ENCODE measurements around the gene IL24.

IL24 gene

GRCh38 chr1:206944703-206945102 is 47.5 kb downstream of the IL24 start:
- Histone ChIP-seq H3K27me3 (ENCODE audit: control insufficient read depth in 5 of 5, insufficient read depth in 4 of 5, low read length in 5 of 5) (peaks cover 6 to 11% (median 10%) of the 10 kb centered on the region in 5 donors), H3K27ac (ENCODE audit: low read depth, low read length) (no peak overlapping the region), H3K4me3 (ENCODE audit: low read depth in 1 of 5, low read length in 5 of 5) (no peak overlapping the region), H3K9ac (ENCODE audit: low read length in 5 of 5) (no peak overlapping the region), H3K36me3 (ENCODE audit: control insufficient read depth in 5 of 5, insufficient read depth in 5 of 5, low read length in 5 of 5) (no peaks in the 10 kb centered on the region), H3K9me3 (ENCODE audit: control insufficient read depth in 5 of 5, low read length in 5 of 5) (peaks cover 0 to 4% (median 0%) of the 10 kb centered on the region in 5 donors), H3K4me1 (ENCODE audit: control insufficient read depth in 5 of 5, insufficient read depth in 5 of 5, low read length in 5 of 5) (peaks cover 0 to 10% (median 0%) of the 10 kb centered on the region in 5 donors)

GRCh38 chr1:206945779-206946178 is 48.5 kb downstream of the IL24 start:
- Histone ChIP-seq H3K36me3 (ENCODE audit: control insufficient read depth in 5 of 5, insufficient read depth in 5 of 5, low read length in 5 of 5) (no peaks in the 10 kb centered on the region), H3K27me3 (ENCODE audit: control insufficient read depth in 5 of 5, insufficient read depth in 4 of 5, low read length in 5 of 5) (peaks cover 6 to 11% (median 10%) of the 10 kb centered on the region in 5 donors), H3K27ac (ENCODE audit: low read depth, low read length) (no peak overlapping the region), H3K4me3 (ENCODE audit: low read depth in 1 of 5, low read length in 5 of 5) (no peak overlapping the region), H3K4me1 (ENCODE audit: control insufficient read depth in 5 of 5, insufficient read depth in 5 of 5, low read length in 5 of 5) (peaks cover 0 to 10% (median 0%) of the 10 kb centered on the region in 5 donors), H3K9me3 (ENCODE audit: control insufficient read depth in 5 of 5, low read length in 5 of 5) (peaks cover 0 to 7% (median 0%) of the 10 kb centered on the region in 5 donors), H3K9ac (ENCODE audit: low read length in 5 of 5) (no peak overlapping the region)

- H3K9me3 ChIP-seq (ENCODE audit: control insufficient read depth in 5 of 5, low read length in 5 of 5) = peaks cover 0 to 7% (median 0%) of the 10 kb centered on the region in 5 donors
- no peak within 1 kb of the TSS for H3K4me3 ChIP-seq (ENCODE audit: low read depth in 1 of 5, low read length in 5 of 5)
- no peaks in the 10 kb centered on the region for H3K36me3 ChIP-seq (ENCODE audit: control insufficient read depth in 5 of 5, insufficient read depth in 5 of 5, low read length in 5 of 5)
- H3K27me3 ChIP-seq (ENCODE audit: control insufficient read depth in 5 of 5, insufficient read depth in 4 of 5, low read length in 5 of 5) = peaks cover 6 to 11% (median 10%) of the 10 kb centered on the region in 5 donors
- H3K4me1 ChIP-seq (ENCODE audit: control insufficient read depth in 5 of 5, insufficient read depth in 5 of 5, low read length in 5 of 5) = peaks cover 0 to 10% (median 0%) of the 10 kb centered on the region in 5 donors
- no peak within 1 kb of the TSS for H3K27ac ChIP-seq (ENCODE audit: low read depth, low read length)
- H3K9ac ChIP-seq (ENCODE audit: low read length in 5 of 5) = no peak within 1 kb of the TSS
These were observed 49.0 kb downstream of the IL24 start, which contains the start of gene PIGR for GRCh38 chr1:206946261-206946660. Gene PIGR, minus strand, starts transcription at chr1:206946466. Its CDS starts 5,935 bp downstream, at chr1:206940531.

- Histone ChIP-seq H3K27me3 (ENCODE audit: control insufficient read depth in 5 of 5, insufficient read depth in 4 of 5, low read length in 5 of 5) (peaks cover 6 to 11% (median 10%) of the 10 kb centered on the region in 5 donors), H3K9ac (ENCODE audit: low read length in 5 of 5) (no peak overlapping the region), H3K27ac (ENCODE audit: low read depth, low read length) (no peak overlapping the region), H3K4me1 (ENCODE audit: control insufficient read depth in 5 of 5, insufficient read depth in 5 of 5, low read length in 5 of 5) (peaks cover 0 to 10% (median 0%) of the 10 kb centered on the region in 5 donors), H3K36me3 (ENCODE audit: control insufficient read depth in 5 of 5, insufficient read depth in 5 of 5, low read length in 5 of 5) (no peaks in the 10 kb centered on the region), H3K4me3 (ENCODE audit: low read depth in 1 of 5, low read length in 5 of 5) (no peak overlapping the region), H3K9me3 (ENCODE audit: control insufficient read depth in 5 of 5, low read length in 5 of 5) (peaks cover 0 to 7% (median 0%) of the 10 kb centered on the region in 5 donors)
These were observed 50.0 kb downstream of the IL24 start for GRCh38 chr1:206947255-206947654.

GRCh38 chr1:206949208-206949607 is 52.0 kb downstream of the IL24 start:
- no peak overlapping the region for H3K4me3 ChIP-seq (ENCODE audit: low read depth in 1 of 5, low read length in 5 of 5)
- H3K4me1 ChIP-seq (ENCODE audit: control insufficient read depth in 5 of 5, insufficient read depth in 5 of 5, low read length in 5 of 5) = peaks cover 0 to 10% (median 0%) of the 10 kb centered on the region in 5 donors
- H3K36me3 ChIP-seq (ENCODE audit: control insufficient read depth in 5 of 5, insufficient read depth in 5 of 5, low read length in 5 of 5) = no peaks in the 10 kb centered on the region
- no peak overlapping the region for H3K27ac ChIP-seq (ENCODE audit: low read depth, low read length)
- H3K9me3 ChIP-seq (ENCODE audit: control insufficient read depth in 5 of 5, low read length in 5 of 5) = peaks cover 0 to 7% (median 0%) of the 10 kb centered on the region in 5 donors
- H3K9ac ChIP-seq (ENCODE audit: low read length in 5 of 5) = no peak overlapping the region
- H3K27me3 ChIP-seq (ENCODE audit: control insufficient read depth in 5 of 5, insufficient read depth in 4 of 5, low read length in 5 of 5) = peaks cover 3 to 10% (median 7%) of the 10 kb centered on the region in 5 donors

DNA sequence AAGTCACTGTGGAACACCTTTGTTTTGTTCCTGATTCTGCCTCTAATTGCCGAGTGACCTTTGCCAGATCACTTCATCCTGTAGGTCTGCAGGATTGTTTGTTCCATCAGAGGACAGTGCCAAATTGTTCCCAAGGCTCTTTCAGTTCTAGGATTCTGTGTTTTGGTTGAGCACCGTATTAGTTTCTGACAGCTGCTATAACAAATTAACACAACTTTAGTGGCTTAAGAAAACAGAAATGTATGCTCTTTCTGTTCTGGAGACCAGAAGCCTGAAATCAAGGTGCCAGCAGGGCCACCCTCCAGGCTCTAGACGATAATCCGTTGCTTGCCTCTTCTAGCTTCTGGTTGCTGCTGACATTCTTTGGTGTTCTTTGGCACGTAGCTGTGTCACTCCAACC is 52.4 kb downstream of the IL24 start:
- Histone ChIP-seq H3K27me3 (ENCODE audit: control insufficient read depth in 5 of 5, insufficient read depth in 4 of 5, low read length in 5 of 5) (peaks cover 3 to 10% (median 6%) of the 10 kb centered on the region in 5 donors), H3K4me3 (ENCODE audit: low read depth in 1 of 5, low read length in 5 of 5) (no peak overlapping the region), H3K4me1 (ENCODE audit: control insufficient read depth in 5 of 5, insufficient read depth in 5 of 5, low read length in 5 of 5) (peaks cover 0 to 10% (median 0%) of the 10 kb centered on the region in 5 donors), H3K27ac (ENCODE audit: low read depth, low read length) (no peak overlapping the region), H3K36me3 (ENCODE audit: control insufficient read depth in 5 of 5, insufficient read depth in 5 of 5, low read length in 5 of 5) (no peaks in the 10 kb centered on the region), H3K9ac (ENCODE audit: low read length in 5 of 5) (no peak overlapping the region), H3K9me3 (ENCODE audit: control insufficient read depth in 5 of 5, low read length in 5 of 5) (peaks cover 0 to 7% (median 0%) of the 10 kb centered on the region in 5 donors)

DNA sequence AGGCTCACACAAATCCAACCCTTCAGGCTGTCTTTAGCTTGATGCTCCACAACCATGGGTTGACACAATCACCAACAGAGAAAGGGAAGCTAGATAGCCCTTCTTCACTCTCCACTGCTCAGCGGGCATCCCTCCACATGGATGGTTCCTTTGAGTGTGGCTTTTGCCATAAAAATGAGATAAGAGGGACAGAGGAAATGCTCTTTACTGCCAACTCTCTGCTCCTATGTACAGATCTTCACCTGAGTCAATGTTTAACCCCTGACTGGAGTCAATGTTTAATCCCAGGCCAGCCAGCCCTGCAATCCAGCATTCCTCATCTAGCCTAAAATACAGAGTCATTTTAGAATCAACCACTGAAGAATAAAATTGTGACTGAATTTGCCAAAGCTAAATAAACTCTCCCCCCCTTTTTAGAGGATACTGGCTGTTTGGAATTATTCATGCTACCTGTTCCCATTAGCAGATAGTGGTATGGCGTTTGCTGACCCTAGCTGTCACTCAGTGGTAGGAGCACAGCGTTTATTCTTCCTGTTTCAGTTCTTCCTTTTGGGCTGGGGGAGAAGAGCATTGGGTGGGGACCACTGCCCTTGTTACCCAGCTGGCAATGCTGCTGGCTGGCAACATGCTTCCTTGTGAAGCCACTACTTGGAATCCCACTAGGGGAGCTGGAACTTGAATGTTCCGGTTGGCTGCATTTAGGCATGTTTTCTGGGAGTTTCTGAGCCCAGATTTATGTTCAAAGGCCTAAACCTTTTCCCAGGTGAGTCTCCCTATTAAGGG is 54.3 kb downstream of the IL24 start:
- Histone ChIP-seq H3K4me3 (ENCODE audit: low read depth in 1 of 5, low read length in 5 of 5) (no peak overlapping the region), H3K9me3 (ENCODE audit: control insufficient read depth in 5 of 5, low read length in 5 of 5) (peaks cover 0 to 7% (median 0%) of the 10 kb centered on the region in 5 donors), H3K9ac (ENCODE audit: low read length in 5 of 5) (no peak overlapping the region), H3K27me3 (ENCODE audit: control insufficient read depth in 5 of 5, insufficient read depth in 4 of 5, low read length in 5 of 5) (peaks cover 0 to 4% (median 0%) of the 10 kb centered on the region in 5 donors), H3K27ac (ENCODE audit: low read depth, low read length) (no peak overlapping the region), H3K36me3 (ENCODE audit: control insufficient read depth in 5 of 5, insufficient read depth in 5 of 5, low read length in 5 of 5) (no peaks in the 10 kb centered on the region), H3K4me1 (ENCODE audit: control insufficient read depth in 5 of 5, insufficient read depth in 5 of 5, low read length in 5 of 5) (peaks cover 0 to 10% (median 0%) of the 10 kb centered on the region in 5 donors)

GRCh38 chr1:206952171-206952570 is 54.9 kb downstream of the IL24 start:
- no peak overlapping the region for H3K27ac ChIP-seq (ENCODE audit: low read depth, low read length)
- H3K27me3 ChIP-seq (ENCODE audit: control insufficient read depth in 5 of 5, insufficient read depth in 4 of 5, low read length in 5 of 5) = peaks cover 0 to 3% (median 0%) of the 10 kb centered on the region in 5 donors
- no peak overlapping the region for H3K9ac ChIP-seq (ENCODE audit: low read length in 5 of 5)
- H3K4me1 ChIP-seq (ENCODE audit: control insufficient read depth in 5 of 5, insufficient read depth in 5 of 5, low read length in 5 of 5) = peaks cover 0 to 10% (median 0%) of the 10 kb centered on the region in 5 donors
- H3K36me3 ChIP-seq (ENCODE audit: control insufficient read depth in 5 of 5, insufficient read depth in 5 of 5, low read length in 5 of 5) = no peaks in the 10 kb centered on the region
- peaks cover 0 to 7% (median 0%) of the 10 kb centered on the region in 5 donors for H3K9me3 ChIP-seq (ENCODE audit: control insufficient read depth in 5 of 5, low read length in 5 of 5)
- H3K4me3 ChIP-seq (ENCODE audit: low read depth in 1 of 5, low read length in 5 of 5) = no peak overlapping the region

GRCh38 chr1:206953126-206953525 is 55.9 kb downstream of the IL24 start:
- Histone ChIP-seq H3K9me3 (ENCODE audit: control insufficient read depth in 5 of 5, low read length in 5 of 5) (peaks cover 0 to 7% (median 0%) of the 10 kb centered on the region in 5 donors), H3K36me3 (ENCODE audit: control insufficient read depth in 5 of 5, insufficient read depth in 5 of 5, low read length in 5 of 5) (no peaks in the 10 kb centered on the region), H3K27me3 (ENCODE audit: control insufficient read depth in 5 of 5, insufficient read depth in 4 of 5, low read length in 5 of 5) (peaks cover 0 to under 1% (median 0%) of the 10 kb centered on the region in 5 donors), H3K4me1 (ENCODE audit: control insufficient read depth in 5 of 5, insufficient read depth in 5 of 5, low read length in 5 of 5) (peaks cover 0 to 10% (median 0%) of the 10 kb centered on the region in 5 donors), H3K4me3 (ENCODE audit: low read depth in 1 of 5, low read length in 5 of 5) (no peak overlapping the region), H3K27ac (ENCODE audit: low read depth, low read length) (no peak overlapping the region), H3K9ac (ENCODE audit: low read length in 5 of 5) (no peak overlapping the region)

DNA sequence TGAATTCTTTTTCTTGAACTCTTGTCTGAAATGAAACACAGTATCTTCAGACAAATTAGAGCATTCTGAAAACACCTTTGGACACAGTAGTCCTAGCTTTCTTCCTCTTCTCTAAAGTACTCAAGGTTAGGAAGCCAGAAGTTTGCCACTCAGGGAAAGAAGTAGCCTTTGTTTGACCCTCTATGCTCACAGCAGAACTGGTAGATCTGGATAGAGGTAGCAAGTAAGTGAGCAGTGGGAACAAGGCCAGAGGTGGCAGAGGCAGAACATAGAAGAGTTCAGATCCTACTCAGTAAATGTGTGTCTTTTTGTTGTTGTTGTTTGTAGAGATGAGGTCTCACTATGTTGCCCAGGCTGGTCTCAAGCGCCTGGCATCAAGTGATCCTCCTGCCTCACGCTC is 56.4 kb downstream of the IL24 start:
- Histone ChIP-seq H3K4me1 (ENCODE audit: control insufficient read depth in 5 of 5, insufficient read depth in 5 of 5, low read length in 5 of 5) (peaks cover 0 to 9% (median 0%) of the 10 kb centered on the region in 5 donors), H3K27me3 (ENCODE audit: control insufficient read depth in 5 of 5, insufficient read depth in 4 of 5, low read length in 5 of 5) (no peaks in the 10 kb centered on the region), H3K4me3 (ENCODE audit: low read depth in 1 of 5, low read length in 5 of 5) (no peak overlapping the region), H3K9ac (ENCODE audit: low read length in 5 of 5) (no peak overlapping the region), H3K36me3 (ENCODE audit: control insufficient read depth in 5 of 5, insufficient read depth in 5 of 5, low read length in 5 of 5) (no peaks in the 10 kb centered on the region), H3K27ac (ENCODE audit: low read depth, low read length) (no peak overlapping the region), H3K9me3 (ENCODE audit: control insufficient read depth in 5 of 5, low read length in 5 of 5) (peaks cover 0 to 7% (median 0%) of the 10 kb centered on the region in 5 donors)

Measured in subcutaneous abdominal adipose tissue (tissue), 5 donors.